ENCODE data around the gene POLD4.

Gene POLD4

GRCh38 chr11:67369275-67369674 lies 15.9 kb upstream of the POLD4 start:
- no peak for TF ChIP-seq FOXP2 (optimal IDR thresholded peaks at IDR 0.05; ENCODE audit: borderline replicate concordance, extremely low read depth, extremely low read length, insufficient read depth)
- no peak for TF ChIP-seq SIN3A (IDR thresholded peaks at IDR 0.05; ENCODE audit: borderline replicate concordance, insufficient read depth, low read length)
- no peak for TF ChIP-seq TAF1 (IDR thresholded peaks at IDR 0.05; ENCODE audit: borderline replicate concordance, insufficient read depth, low read length)
- no peak for TF ChIP-seq REST (IDR thresholded peaks at IDR 0.05; ENCODE audit: insufficient read depth in 1 of 2, low read depth in 2 of 2, low read length in 2 of 2)
- no peak for TF ChIP-seq POLR2AphosphoS5 (IDR thresholded peaks at IDR 0.05; ENCODE audit: low read depth, low read length)

- TF ChIP-seq FOXP2 (optimal IDR thresholded peaks at IDR 0.05; ENCODE audit: borderline replicate concordance, extremely low read depth, extremely low read length, insufficient read depth) (no peak), SIN3A (IDR thresholded peaks at IDR 0.05; ENCODE audit: borderline replicate concordance, insufficient read depth, low read length) (no peak), POLR2AphosphoS5 (IDR thresholded peaks at IDR 0.05; ENCODE audit: low read depth, low read length) (no peak), REST (IDR thresholded peaks at IDR 0.05; ENCODE audit: insufficient read depth in 1 of 2, low read depth in 2 of 2, low read length in 2 of 2) (no peak), TAF1 (IDR thresholded peaks at IDR 0.05; ENCODE audit: borderline replicate concordance, insufficient read depth, low read length) (no peak)
Observed at GRCh38 chr11:67368621-67369020, 15.3 kb upstream of the POLD4 start.

GRCh38 chr11:67367761-67368227 lies 14.4 kb upstream of the POLD4 start:
- TF ChIP-seq FOXP2 (optimal IDR thresholded peaks at IDR 0.05; ENCODE audit: borderline replicate concordance, extremely low read depth, extremely low read length, insufficient read depth) (no peak), REST (IDR thresholded peaks at IDR 0.05; ENCODE audit: insufficient read depth in 1 of 2, low read depth in 2 of 2, low read length in 2 of 2) (no peak)

- TF ChIP-seq POLR2AphosphoS5 (IDR thresholded peaks at IDR 0.05; ENCODE audit: low read depth, low read length) = no peak
Observed at GRCh38 chr11:67366961-67367760, 13.8 kb upstream of the POLD4 start.

- TF ChIP-seq FOXP2 (optimal IDR thresholded peaks at IDR 0.05; ENCODE audit: borderline replicate concordance, extremely low read depth, extremely low read length, insufficient read depth) (no peak), POLR2AphosphoS5 (IDR thresholded peaks at IDR 0.05; ENCODE audit: low read depth, low read length) (no peak)
Observed at GRCh38 chr11:67366546-67366945, 13.2 kb upstream of the POLD4 start.

GRCh38 chr11:67365736-67366444 lies 12.5 kb upstream of the POLD4 start:
- TF ChIP-seq REST (IDR thresholded peaks at IDR 0.05; ENCODE audit: insufficient read depth in 1 of 2, low read depth in 2 of 2, low read length in 2 of 2) (no peak), SIN3A (IDR thresholded peaks at IDR 0.05; ENCODE audit: borderline replicate concordance, insufficient read depth, low read length) (no peak), POLR2AphosphoS5 (IDR thresholded peaks at IDR 0.05; ENCODE audit: low read depth, low read length) (no peak), TAF1 (IDR thresholded peaks at IDR 0.05; ENCODE audit: borderline replicate concordance, insufficient read depth, low read length) (no peak), FOXP2 (optimal IDR thresholded peaks at IDR 0.05; ENCODE audit: borderline replicate concordance, extremely low read depth, extremely low read length, insufficient read depth) (no peak)
